GM20000 (cell line): ENCODE data around the gene SLC17A7.

Experiments used
- DNase-seq: peaks from one replicate; pipeline ENCODE4 v3.0.0; 2012; ENCODE audit warnings: low spot score
- CTCF ChIP-seq: IDR thresholded peaks from 2 replicates; pipeline ENCODE4 v1.5.1; 2012; ENCODE audit warnings: mild to moderate bottlenecking, control low read depth; ENCODE audit errors: extremely low read depth, missing control alignments

Gene SLC17A7

GRCh38 chr19:49396738-49397505 lies 44.4 kb downstream of the SLC17A7 start:
- no peak for TF ChIP-seq CTCF
- no peak for DNase-seq

- no peak for DNase-seq
Observed at GRCh38 chr19:49395581-49396407, 45.5 kb downstream of the SLC17A7 start.

GRCh38 chr19:49393881-49394280 lies 47.4 kb downstream of the SLC17A7 start:
- DNase-seq: no peak
- TF ChIP-seq CTCF: no peak

More at GRCh38 chr19:49395581-49396407, 45.5 kb downstream of the SLC17A7 start:
- TF ChIP-seq CTCF: no peak

- peak; percentile 89 for DNase-seq
- peak; percentile 70 for TF ChIP-seq CTCF
Observed at GRCh38 chr19:49391581-49392399, 49.5 kb downstream of the SLC17A7 start.

GRCh38 chr19:49390929-49391359 lies 50.4 kb downstream of the SLC17A7 start:
- no peak for DNase-seq
- TF ChIP-seq CTCF: no peak

- no peak for DNase-seq
- no peak for TF ChIP-seq CTCF
Observed at GRCh38 chr19:49390131-49390928, 51.0 kb downstream of the SLC17A7 start.
